GM13977 (cell line): Measurements from ENCODE around the gene SBNO2.

Experiments used
- DNase-seq: peaks from one replicate; pipeline ENCODE4 v3.0.0; 2012; ENCODE audit warnings: low spot score
- CTCF ChIP-seq: IDR thresholded peaks from 2 replicates; pipeline ENCODE4 v1.5.1; 2012; ENCODE audit warnings: mild to moderate bottlenecking, control low read depth; ENCODE audit not compliant: insufficient read depth; ENCODE audit errors: extremely low read depth, missing control alignments
- in situ Hi-C: fragments of 300-500 bp; cut with MboI; formaldehyde crosslinking; loops from one replicate; pipeline ENCODE4 v1.12.0; 2022; ENCODE audit warnings: low sequenced_read_pairs, low pct_unique_long_range_greater_than_20kb, mixed read lengths, inconsistent platforms; ENCODE audit not compliant: unreplicated experiment

Gene SBNO2

GRCh38 chr19:1122972-1123363, 51.1 kb downstream of the SBNO2 start:
- no peak for TF ChIP-seq CTCF
- peak; percentile 93 for DNase-seq
- in situ Hi-C loops, result no loop called here

- in situ Hi-C loops, result no loop called here
- DNase-seq, result no peak
- TF ChIP-seq CTCF, result no peak
Measured at GRCh38 chr19:1122021-1122971, 51.8 kb downstream of the SBNO2 start.

DNA sequence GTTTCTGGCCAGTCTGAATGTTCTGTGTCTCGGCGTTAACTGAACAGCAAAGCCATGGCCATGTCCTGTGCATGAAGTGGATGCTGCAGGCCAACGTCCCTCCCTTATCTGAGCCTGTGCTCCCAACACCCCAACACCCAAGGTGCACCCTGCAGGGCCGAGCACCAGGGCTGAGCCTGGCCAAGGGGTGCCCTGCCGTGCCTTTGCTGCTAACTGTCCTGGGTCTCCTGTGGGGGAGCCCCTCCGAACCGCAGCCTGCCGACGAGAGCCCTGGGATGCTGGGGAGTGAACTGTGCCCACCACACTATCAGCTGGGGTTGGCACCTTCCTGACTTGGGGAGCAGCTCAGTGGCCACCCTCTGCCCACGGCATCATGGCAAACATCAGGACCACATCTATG, 52.7 kb downstream of the SBNO2 start:
- in situ Hi-C loops, result no loop called here
- TF ChIP-seq CTCF, result no peak
- DNase-seq, result no peak

DNA sequence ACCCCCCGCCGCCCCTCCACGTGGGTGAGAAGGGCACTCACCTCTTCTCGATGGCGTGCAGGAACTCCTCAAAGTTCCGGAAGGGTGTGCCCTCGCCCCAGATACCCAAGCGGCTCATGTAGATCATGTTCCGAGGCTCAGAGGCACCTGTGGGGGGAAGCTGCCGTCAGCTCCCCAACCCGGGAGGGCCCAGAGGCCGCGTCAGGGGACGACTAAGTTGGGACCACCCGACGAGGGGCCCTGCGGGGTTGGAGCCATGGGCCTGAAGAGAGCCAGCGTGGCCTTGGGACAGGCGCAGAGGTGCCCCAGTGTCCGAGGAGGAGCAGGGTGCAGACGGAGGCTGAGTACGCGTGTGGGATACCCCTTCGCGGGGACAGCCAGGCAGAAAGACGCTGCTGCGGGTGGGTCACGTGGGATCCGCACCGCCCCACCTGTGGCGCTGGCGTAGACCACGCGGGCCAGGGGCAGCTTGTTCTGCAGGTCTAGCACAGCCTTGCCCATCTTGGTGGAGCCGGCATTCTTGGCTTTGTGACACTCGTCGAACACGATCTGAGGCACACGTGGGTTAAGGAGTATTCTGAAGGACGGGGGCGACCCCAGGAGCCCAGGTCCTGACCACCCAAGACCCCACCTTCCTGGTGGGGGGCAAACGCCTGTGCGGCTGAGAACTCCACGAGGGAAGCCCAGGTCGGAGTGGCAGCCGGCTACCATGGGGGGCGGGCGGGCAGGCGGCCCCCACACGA, 54.4 kb downstream of the SBNO2 start:
- no peak for TF ChIP-seq CTCF
- in situ Hi-C loops, result loop anchor here (10.0 kb wide), 1 partner anchor 75 kb away; no protein-coding TSS in a partner anchor
- DNase-seq, result no peak

- no peak for TF ChIP-seq CTCF
- DNase-seq, result no peak
- in situ Hi-C loops, result loop anchor here (10.0 kb wide), 1 partner anchor 76 kb away; no protein-coding TSS in a partner anchor
Measured at GRCh38 chr19:1118999-1119398, 55.1 kb downstream of the SBNO2 start.

GRCh38 chr19:1117654-1118053, 56.4 kb downstream of the SBNO2 start:
- no peak for DNase-seq
- in situ Hi-C loops, result loop anchor here (10.0 kb wide), 1 partner anchor 77 kb away; no protein-coding TSS in a partner anchor
- TF ChIP-seq CTCF, result no peak
